GM12878 (cell line): ENCODE data around the gene TMEM97.

ENCODE experiments used
- ASH2L ChIP-seq: fragments of 300-600, 200-600 bp; sonication (generic); IDR thresholded peaks from 2 replicates; pipeline ENCODE4 v1.6.1; 2017; ENCODE audit warnings: low read depth, mild to moderate bottlenecking, borderline replicate concordance
- EZH2 ChIP-seq: IDR thresholded peaks from 2 replicates; pipeline ENCODE4 v1.6.1; 2012; ENCODE audit warnings: low read depth, mild to moderate bottlenecking, control low read depth, inconsistent platforms, low read length, borderline replicate concordance; ENCODE audit not compliant: control insufficient read depth
- HDAC6 ChIP-seq: fragments of 200-600 bp; sonication (generic); IDR thresholded peaks from one replicate; pipeline ENCODE4 v1.8.0; 2017; ENCODE audit warnings: antibody characterized with exemption; ENCODE audit not compliant: unreplicated experiment
- KAT2A ChIP-seq: conservative IDR thresholded peaks from 2 replicates; pipeline ENCODE4 v1.6.1; 2011; ENCODE audit warnings: low read depth, low read length; ENCODE audit not compliant: control insufficient read depth
- NR2C2 ChIP-seq: IDR thresholded peaks from 2 replicates; pipeline ENCODE4 v1.6.1; 2011; ENCODE audit warnings: borderline replicate concordance, low read depth; ENCODE audit not compliant: control insufficient read depth, insufficient read length
- POLR2A ChIP-seq: IDR thresholded peaks from 2 replicates; pipeline ENCODE4 v1.6.1; 2011; ENCODE audit warnings: low read depth, mild to moderate bottlenecking, low read length
- RAD21 ChIP-seq: IDR thresholded peaks from 2 replicates; pipeline ENCODE4 v1.6.1; 2011; ENCODE audit warnings: mild to moderate bottlenecking, low read depth, low read length, moderate library complexity; ENCODE audit not compliant: insufficient read depth
- TARDBP ChIP-seq: IDR thresholded peaks from 2 replicates; pipeline ENCODE4 v1.6.1; 2016; ENCODE audit warnings: borderline replicate concordance
- YY1 ChIP-seq: IDR thresholded peaks from 2 replicates; pipeline ENCODE4 v1.6.1; 2011; ENCODE audit warnings: low read depth, mild to moderate bottlenecking, low read length
- ZNF24 ChIP-seq: fragments of 450-650 bp; IDR thresholded peaks from 2 replicates; pipeline ENCODE4 v1.6.1; 2017; ENCODE audit warnings: antibody characterized with exemption, mild to moderate bottlenecking
- TF ChIP-seq, protein P1 (sequence below): IDR thresholded peaks from 2 replicates; pipeline ENCODE4 v1.6.1; 2012; ENCODE audit warnings: low read depth, low read length, improper control_type of control experiment
- TF ChIP-seq, protein P2 (sequence below): IDR thresholded peaks from 2 replicates; pipeline ENCODE4 v1.6.1; 2011; ENCODE audit warnings: low read depth, low read length, improper control_type of control experiment, borderline replicate concordance
- TF ChIP-seq, protein P3 (sequence below), 3 experiments: IDR thresholded peaks in 2 of 3; conservative IDR thresholded peaks in 1 of 3; 2 replicates each; pipeline ENCODE4 v1.5.1; 2011; ENCODE audit warnings: low read depth in 3 of 3, low read length in 3 of 3, mild to moderate bottlenecking in 3 of 3, control low read depth in 2 of 3, moderate library complexity in 2 of 3, inconsistent platforms in 1 of 3, mixed read lengths in 1 of 3; ENCODE audit not compliant: control insufficient read depth in 2 of 3, insufficient read depth in 1 of 3; ENCODE audit errors: extremely low read depth in 1 of 3

DNA sequence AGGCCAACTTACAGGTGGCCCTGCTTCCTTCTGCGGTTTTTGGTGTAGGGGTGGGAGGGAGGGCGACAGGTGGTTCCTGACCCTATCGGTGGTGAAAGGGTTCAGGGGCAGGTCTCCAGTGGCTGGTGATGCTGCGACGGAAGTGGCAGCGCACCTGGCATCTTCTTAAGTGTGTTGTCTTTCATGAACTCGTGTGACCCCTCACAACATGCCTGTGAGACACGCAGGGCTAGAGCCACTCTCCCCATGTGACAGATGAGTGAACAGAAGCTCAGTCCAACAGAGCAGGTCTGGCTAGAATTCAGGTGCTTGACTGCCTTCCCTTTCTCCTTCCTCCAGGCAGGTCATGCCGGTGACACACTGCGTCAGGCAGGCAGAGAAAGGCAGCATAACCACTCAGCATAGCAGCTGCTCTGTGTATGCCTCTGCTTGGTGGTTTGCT is 24.5 kb downstream of the TMEM97 start:
- no peak for TF ChIP-seq EZH2
- TF ChIP-seq KAT2A = no peak
- no peak for TF ChIP-seq TARDBP
- TF ChIP-seq RAD21 = no peak
- no peak for TF ChIP-seq NR2C2
- TF ChIP-seq, protein P1, sequence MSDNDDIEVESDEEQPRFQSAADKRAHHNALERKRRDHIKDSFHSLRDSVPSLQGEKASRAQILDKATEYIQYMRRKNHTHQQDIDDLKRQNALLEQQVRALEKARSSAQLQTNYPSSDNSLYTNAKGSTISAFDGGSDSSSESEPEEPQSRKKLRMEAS = no peak
- TF ChIP-seq, protein P2, sequence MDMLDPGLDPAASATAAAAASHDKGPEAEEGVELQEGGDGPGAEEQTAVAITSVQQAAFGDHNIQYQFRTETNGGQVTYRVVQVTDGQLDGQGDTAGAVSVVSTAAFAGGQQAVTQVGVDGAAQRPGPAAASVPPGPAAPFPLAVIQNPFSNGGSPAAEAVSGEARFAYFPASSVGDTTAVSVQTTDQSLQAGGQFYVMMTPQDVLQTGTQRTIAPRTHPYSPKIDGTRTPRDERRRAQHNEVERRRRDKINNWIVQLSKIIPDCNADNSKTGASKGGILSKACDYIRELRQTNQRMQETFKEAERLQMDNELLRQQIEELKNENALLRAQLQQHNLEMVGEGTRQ = no peak
- no peak for TF ChIP-seq YY1
- TF ChIP-seq, protein P3, sequence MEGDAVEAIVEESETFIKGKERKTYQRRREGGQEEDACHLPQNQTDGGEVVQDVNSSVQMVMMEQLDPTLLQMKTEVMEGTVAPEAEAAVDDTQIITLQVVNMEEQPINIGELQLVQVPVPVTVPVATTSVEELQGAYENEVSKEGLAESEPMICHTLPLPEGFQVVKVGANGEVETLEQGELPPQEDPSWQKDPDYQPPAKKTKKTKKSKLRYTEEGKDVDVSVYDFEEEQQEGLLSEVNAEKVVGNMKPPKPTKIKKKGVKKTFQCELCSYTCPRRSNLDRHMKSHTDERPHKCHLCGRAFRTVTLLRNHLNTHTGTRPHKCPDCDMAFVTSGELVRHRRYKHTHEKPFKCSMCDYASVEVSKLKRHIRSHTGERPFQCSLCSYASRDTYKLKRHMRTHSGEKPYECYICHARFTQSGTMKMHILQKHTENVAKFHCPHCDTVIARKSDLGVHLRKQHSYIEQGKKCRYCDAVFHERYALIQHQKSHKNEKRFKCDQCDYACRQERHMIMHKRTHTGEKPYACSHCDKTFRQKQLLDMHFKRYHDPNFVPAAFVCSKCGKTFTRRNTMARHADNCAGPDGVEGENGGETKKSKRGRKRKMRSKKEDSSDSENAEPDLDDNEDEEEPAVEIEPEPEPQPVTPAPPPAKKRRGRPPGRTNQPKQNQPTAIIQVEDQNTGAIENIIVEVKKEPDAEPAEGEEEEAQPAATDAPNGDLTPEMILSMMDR (IDR thresholded peaks at IDR 0.05 in 2 of 3, conservative IDR thresholded peaks at IDR 0.05 in 1 of 3; ENCODE audit: control insufficient read depth in 2 of 3, extremely low read depth in 1 of 3, insufficient read depth in 1 of 3, low read depth in 3 of 3, low read length in 3 of 3) = no peak
- no peak for TF ChIP-seq ASH2L
- no peak for TF ChIP-seq HDAC6
- TF ChIP-seq POLR2A = no peak
- TF ChIP-seq ZNF24 = no peak
